Keratinocyte (primary cell): ENCODE results near the gene NCK2.

ENCODE experiments used
- CTCF ChIP-seq, 3 experiments: IDR thresholded peaks in 1 of 3; conservative IDR thresholded peaks in 1 of 3; optimal IDR thresholded peaks in 1 of 3; 2 replicates in 2 of 3; 3 replicates in 1 of 3; pipeline versions ENCODE3 to v1.5.1; 2011; ENCODE audit warnings: low read length in 3 of 3, mild to moderate bottlenecking in 3 of 3, moderate library complexity in 2 of 3, control low read depth in 1 of 3, inconsistent platforms in 1 of 3; ENCODE audit not compliant: insufficient read depth in 2 of 3; ENCODE audit errors: extremely low read depth in 1 of 3
- EZH2 ChIP-seq: IDR thresholded peaks from one replicate; pipeline ENCODE4 v1.6.1; 2012; ENCODE audit warnings: inconsistent platforms, mild to moderate bottlenecking, low read length, moderate library complexity

- TF ChIP-seq CTCF (optimal IDR thresholded peaks at IDR 0.05 in 1 of 3, IDR thresholded peaks at IDR 0.05 in 1 of 3, conservative IDR thresholded peaks at IDR 0.05 in 1 of 3; ENCODE audit: extremely low read depth in 1 of 3, insufficient read depth in 2 of 3, low read length in 3 of 3) (no peak), EZH2 (no peak)
Measured at GRCh38 chr2:105872830-105873229, 128.1 kb downstream of the NCK2 start.
